Fibroblast of skin of scalp (primary cell): ENCODE results near the gene EPS8L1.

Source experiments
- DNase-seq: peaks from one replicate; pipeline ENCODE4 v3.0.0-alpha.2; 2013

Gene EPS8L1

DNA sequence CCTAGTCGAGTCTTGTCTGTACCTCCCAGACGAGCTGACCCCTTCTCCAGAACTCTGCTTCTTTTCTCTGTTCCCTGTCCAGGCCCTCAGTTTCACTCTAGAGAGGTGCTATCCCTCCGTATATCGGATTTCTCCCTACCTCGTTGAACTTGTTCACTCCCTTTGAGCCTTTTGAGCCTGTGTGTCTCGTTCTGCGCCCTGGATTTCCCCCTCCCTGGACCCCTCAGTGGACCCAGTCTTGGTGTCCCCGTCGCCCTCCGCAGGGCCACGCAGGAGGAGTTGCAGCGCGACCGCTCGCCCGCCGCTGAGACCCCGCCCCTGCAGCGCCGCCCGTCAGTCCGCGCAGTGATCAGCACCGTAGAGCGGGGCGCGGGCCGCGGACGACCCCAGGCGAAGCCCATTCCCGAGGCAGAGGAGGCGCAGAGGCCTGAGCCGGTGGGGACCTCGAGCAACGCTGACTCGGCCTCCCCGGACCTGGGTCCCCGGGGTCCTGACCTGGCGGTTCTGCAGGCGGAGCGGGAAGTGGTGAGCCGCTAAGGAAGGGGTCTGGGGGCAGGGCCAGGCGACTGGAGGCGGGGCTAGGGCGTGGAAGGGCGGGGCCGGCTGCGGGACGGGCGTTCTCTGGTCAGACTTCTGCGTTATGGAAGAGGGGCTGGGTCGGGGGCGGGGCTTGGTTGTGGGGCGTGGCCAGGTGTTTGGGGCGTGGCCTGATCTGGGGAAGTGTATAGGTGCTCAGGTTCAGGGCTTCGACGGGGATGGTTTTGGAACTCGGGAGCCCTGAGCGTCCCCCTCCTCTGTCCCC is 5.5 kb downstream of the EPS8L1 start:
- peak; percentile 42 for DNase-seq

DNA sequence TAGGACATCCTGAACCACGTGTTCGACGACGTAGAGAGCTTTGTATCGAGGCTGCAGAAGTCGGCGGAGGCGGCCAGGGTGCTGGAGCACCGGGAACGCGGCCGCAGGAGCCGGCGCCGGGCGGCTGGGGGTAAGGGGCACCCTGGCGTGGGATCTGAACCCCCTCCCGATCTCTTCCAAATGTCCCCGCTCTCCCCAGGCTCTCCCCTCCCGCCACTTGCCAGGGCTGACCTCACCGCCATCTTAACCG is 6.0 kb downstream of the EPS8L1 start:
- no peak for DNase-seq

DNA sequence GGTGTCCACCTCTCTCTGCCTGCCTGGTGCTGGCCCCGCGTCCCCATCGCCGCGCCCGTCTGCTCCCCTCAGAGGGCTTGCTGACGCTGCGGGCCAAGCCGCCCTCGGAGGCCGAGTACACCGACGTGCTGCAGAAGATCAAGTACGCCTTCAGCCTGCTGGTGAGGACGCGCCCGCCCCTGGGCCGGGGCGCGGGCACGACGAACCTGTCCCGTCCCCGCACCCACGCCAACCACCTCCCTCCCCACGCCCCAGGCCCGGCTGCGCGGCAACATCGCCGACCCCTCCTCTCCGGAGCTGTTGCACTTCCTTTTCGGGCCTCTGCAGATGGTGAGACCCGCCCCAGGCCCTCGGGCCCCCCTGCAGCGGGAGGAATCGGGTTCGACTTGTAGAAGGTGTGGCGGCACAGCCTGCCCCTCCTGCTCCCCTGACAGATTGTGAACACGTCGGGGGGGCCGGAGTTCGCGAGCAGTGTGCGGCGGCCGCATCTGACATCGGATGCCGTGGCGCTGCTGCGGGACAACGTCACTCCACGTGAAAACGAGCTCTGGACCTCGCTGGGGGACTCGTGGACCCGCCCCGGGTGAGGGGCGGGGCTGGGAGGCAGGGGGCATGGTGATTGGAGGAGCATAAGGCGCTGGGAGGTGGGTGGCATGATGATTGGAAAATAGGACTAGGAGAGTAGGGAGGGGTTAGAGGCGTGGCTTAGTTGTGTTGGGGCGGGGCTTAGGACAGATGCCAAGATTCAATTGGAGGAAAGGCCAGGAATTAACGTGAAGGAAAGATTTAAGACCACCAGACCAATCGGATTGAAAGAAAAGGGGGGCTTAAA is 6.6 kb downstream of the EPS8L1 start:
- peak; percentile 32 for DNase-seq

DNA sequence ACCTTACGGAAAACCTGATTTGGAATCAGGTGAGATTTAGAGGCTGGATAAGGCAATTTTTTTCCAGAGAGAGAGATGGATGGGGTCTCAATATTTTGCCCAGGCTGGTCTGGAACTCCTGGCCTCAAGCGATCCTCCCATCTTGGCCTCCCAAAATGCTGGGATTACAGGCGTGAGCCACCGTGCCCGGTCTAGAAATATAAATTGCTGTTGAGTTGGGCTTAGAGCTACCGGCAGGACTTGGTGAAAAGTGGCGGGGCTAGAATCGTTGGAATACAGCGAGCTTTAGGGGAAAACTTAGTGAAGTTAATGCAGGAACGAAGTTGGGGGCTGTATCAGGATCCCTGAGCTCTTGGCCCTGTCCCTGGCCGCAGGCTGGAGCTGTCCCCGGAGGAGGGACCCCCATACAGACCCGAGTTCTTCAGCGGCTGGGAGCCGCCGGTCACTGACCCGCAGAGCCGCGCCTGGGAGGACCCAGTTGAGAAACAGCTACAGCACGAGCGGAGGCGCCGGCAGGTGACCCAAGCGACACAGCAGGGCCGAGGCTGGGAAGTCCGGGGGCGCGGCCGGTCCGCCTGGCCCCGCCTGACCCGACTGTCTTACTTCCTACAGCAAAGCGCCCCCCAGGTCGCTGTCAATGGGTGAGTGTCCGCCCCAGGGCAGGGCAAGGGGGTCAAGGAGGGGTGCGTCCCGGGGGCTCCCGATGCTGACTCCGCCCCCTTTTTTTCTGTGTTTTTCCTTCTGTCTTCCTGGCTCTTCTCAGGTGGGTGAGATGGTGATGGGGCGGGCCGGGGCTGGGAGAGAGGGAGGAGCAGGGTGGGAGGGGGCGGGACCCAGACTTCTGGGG is 7.6 kb downstream of the EPS8L1 start:
- no peak for DNase-seq

DNA sequence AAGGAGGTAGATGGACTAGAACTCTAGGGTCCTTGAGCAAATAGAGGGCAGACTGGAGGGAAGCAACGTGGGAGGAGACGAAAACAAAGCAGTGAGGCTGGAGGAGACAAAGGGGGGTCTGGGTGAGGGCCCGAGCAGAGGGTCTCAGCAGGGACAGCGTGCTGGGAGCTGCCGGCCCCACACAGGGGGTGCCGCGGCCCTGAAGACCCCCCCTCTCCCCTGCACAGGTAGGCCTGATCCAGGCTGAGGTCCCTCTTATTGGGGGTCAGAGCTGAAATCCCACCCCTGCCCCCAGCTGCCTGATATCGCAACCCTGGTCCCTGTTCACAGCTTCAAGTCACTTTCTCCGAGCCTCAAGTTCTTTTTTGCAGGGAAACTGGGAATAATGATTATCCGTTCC is 8.7 kb downstream of the EPS8L1 start:
- DNase-seq, result no peak

DNA sequence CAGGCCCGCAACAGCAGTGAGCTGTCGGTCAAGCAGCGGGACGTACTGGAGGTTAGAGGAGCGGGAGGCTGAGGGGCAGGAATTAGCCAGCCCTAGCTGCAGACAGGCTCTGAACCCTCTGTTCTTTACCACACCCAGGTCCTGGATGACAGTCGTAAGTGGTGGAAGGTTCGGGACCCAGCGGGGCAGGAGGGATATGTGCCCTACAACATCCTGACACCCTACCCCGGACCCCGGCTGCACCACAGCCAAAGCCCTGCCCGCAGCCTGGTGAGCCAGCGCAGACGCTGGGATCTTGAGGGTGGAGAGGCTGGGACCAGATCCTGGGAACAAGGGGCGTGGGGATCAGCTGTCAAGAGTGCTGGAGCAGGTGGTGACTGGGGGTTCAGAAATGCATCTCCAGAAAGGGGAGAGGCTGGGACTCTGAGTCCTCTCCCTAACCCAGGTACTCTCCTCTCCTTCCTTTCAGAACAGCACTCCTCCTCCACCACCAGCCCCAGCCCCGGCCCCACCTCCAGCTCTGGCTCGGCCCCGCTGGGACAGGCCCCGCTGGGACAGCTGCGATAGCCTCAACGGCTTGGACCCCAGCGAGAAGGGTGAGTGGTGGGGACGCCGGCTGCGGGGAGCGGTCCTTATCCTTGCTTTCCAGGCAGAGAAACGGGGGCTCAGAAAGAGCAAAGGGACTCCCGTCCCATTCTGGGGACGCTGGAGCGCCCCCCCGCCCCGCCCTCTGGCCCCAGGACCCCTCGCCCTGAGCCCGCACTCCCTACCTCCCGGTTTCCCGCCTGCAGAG is 10.4 kb downstream of the EPS8L1 start:
- no peak for DNase-seq

DNA sequence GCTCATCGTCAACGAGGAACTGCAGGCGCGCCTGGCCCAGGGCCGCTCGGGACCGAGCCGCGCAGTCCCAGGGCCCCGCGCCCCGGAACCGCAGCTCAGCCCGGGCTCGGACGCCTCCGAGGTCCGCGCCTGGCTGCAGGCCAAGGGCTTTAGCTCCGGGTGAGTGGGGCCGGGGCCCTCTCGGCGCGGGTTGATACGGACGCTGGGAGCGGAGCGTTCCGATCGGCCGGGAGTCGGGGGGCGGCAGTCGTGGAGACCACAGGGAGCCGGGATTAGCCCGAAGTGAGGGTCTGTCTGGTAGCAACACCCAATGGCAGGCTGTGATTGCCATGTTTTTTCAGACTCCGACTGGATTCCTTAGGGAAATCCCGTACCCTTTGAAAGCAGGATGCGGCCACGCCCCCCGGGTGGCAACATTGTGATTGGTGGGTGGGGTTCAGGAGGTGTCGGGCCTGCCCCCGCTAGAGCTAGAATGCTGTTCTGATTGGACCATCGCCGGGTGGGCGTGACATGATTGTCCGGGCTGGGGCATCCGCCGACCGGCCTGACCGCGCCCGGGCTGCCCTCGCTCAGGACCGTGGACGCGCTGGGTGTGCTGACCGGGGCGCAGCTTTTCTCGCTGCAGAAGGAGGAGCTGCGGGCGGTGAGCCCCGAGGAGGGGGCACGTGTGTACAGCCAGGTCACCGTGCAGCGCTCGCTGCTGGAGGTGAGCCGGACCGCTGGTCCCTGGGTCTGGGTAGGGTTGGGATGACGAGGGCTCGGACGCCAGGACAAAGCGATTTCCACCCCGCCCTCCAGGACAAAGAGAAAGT is 11.3 kb downstream of the EPS8L1 start:
- DNase-seq, result peak; percentile 88

DNA sequence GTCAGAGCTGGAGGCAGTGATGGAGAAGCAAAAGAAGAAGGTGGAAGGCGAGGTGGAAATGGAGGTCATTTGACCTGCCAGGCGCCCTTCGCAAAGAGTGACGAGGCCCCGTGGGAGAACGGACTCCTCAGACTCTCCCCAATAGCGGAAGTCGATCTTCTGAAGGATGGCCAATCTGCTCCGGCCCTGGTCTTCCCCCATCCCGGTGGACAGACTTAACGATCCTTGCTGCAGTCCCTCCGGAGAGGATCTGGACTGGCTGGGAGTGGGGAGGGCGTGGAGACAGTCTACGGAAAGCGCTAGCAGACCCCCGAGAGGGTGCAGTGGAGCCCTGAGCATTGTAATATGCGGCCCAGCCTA is 11.9 kb downstream of the EPS8L1 start:
- DNase-seq, result no peak

DNA sequence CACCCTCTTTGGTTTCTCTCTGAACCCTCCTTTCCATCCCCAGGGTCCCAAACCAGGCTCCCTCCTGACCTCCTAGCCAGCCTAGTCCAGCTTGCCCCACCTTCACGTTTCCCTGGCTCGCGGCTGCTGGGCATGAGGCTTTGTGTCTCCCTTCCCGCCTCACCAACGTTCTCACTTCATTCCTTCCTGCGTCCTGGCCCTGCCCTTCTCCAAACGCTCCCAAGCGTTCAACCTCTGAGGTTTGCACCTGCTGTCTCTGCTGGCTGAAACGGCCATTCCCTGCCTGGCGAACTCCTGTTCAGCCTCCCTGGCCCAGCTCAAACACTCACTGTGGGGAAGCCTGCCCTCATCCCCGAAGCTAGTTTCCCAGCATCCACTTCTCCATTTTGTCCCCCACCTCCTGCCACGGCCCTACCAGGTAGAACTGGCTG is 12.4 kb downstream of the EPS8L1 start:
- DNase-seq, result no peak

DNA sequence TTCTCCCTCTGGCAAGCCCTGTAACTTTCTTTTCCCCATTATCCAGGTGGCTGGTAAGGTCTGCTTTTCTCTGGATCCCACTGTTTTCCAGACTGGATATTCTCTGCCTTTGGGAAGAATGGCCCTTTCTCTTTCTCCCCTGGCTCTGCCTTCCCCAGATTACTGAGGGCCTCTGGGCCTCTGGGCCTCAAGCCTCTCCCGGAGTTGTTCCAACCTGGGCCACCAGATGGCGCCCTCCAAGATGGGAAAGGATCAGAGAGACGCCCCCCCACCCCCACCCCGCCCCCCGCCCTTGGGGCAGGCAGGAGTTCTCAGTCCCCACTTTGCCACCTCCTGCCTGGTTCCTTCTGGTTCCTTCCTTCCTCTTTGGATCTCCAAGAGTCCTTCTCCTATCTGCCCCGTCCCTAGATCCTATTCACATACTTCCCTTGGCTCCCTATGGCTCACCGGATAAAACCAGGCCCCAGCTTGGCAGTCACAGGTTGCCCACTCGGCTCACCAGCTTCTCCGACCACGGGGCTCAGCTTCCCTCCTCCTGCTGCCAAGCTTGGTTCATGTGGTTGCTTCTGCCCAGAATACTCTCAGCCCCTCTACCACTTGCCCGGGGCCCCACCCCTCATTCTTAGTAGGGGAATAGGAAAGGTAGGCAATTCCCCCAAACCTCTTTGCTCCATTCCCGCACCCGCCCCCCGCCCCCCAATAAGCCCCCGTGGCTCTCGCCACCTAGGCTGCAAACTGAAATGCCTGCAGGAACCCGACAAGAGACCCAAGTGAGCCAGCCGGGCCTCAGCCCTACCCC is 13.1 kb downstream of the EPS8L1 start:
- peak; percentile 71 for DNase-seq

DNA sequence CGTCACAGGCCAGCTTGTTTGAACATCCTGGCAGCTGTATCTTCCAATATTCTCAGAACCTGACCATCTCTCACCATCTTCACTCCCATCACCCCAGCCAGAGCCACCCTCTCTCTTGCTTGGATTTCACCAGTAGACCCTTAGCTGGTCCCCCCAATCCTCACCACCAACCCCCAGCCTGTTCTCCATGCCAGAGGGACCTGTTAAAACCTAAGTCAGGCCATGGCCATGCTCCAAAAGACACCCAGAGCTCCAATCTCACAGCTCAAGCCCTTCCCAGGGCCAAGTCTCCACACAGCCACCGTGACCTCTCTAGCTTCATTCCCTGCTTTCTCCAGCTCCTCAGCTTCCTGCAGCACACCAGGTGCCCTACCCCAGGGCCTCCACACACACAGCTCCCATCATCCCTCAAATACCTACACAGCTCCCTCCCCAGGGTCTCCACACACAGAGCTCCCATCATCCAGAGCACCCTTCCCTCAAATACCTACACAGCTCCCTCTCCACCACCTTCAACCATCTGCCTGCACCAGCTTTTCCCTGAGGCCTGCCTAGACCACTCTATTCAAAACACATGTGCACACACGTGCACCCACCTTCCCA is 13.8 kb downstream of the EPS8L1 start:
- DNase-seq, result no peak

DNA sequence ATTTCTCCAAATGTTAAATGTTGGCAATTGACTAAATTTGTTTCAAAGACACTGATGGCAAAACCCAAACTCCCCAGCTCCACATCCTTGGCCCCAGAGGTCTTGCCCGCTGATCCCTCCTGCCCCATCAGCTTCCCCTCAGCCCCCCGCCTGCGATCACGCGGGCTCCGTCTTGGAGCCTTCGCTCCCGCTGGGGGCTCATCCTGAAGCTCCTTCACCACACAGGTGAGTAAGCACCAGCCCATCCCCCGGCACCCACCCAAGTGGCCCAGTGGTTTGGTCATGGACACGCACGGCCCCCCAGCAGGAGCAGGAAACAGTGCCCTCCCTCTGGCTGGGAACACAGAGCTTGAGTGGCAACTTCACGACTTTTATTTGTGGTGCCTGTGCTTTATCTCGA is 14.9 kb downstream of the EPS8L1 start:
- DNase-seq, result no peak

DNA sequence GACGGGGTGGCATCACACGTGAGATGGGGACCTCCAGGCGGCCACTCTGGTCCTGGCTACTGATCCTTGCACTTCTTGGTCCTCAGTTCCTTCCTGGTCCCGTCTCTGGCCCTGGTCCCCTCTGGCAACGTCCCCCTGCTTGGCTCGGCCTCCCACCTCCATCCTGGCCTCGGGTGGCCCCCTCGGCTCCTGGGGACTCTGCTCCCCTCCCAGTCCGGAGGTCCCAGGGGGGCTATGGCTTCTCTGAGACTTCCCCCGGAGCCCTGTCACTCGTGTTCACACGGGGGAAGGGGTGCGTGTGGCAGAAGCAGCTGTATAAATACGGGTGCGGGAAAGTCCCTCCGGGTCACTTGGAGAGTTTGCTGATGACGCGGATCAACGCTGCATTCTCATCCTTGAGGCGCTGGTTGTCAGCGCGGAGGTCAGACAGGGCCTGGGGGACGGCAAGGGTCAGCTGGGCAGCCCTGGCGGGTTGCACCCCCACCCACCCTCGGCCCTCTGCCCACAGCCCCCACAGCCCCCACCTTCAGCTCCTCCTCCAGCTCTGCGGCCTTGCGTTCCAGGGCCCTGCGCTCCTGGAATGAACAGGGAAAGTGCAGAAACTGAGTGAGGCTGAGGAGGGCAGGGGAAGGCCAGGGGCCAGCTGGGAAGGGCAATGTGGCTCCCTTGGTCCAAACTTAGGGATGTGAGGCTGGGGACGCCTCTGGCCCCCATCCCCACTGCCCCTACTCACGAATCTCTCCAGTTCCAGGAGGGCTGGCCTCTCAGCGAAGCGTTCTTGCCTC is 15.6 kb downstream of the EPS8L1 start:
- DNase-seq, result no peak

DNA sequence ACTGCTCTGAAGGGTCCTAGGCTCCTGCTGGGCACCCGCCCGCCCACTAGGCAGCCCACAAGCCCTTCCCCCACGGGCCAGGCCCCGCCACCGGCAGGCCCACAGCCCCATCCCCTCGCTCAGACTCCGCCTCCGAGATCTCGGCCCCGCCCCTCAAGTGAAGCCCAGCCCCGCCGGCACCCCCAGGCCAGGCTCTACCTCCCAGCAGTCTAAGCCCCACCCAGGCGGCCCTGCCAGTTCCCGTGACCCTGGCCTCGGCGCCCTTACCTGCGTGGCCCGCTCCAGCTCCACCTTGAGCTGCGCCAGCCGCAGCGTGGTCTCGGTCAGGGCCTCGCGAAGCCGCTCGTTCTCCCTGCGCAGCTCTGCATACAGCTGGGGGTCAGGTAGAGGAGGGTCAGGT is 16.3 kb downstream of the EPS8L1 start:
- no peak for DNase-seq

DNA sequence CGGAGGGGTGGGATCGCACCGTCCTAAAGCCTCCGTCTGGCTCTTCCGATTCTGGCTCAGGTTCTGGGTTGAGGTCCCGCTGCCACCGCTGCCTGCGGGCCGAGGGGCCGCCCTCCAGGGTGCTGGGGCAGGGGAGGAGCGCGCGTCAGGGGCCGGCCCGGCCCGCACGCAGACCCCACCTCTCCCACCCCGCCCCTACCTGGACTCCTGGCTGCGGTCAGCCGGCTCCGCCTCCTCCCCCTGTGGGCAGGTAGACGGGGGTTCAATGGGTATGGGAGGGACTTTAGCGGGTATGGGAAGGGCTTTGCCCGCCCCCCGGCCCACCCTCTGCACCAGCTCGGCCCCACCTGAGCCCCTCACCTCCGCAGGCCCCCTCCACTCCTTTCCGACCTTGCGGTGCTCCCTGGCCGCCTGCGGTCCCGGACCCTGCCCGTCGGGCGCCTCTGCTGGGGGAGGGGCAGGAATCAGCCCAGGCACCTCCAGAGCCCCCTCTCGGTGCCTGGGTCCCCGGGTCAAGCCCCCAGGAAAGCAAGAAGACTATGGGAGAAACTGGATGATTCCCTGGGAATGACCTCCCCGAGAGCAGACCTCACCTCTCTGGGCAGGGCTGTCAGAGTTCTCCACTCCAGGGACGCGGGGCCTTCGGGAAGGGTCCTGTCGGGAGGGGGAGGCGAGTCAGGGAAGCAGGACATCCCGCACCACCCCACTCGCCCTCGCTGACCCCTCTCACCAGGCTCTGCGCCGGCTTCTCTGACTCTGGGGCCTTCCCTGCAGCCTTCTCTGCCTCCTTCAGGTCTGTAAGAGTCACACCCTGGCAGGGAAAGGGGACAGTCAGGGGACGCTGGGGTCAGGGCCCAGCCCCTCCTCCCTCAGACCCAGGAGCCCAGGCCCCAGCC is 17.0 kb downstream of the EPS8L1 start:
- no peak for DNase-seq

DNA sequence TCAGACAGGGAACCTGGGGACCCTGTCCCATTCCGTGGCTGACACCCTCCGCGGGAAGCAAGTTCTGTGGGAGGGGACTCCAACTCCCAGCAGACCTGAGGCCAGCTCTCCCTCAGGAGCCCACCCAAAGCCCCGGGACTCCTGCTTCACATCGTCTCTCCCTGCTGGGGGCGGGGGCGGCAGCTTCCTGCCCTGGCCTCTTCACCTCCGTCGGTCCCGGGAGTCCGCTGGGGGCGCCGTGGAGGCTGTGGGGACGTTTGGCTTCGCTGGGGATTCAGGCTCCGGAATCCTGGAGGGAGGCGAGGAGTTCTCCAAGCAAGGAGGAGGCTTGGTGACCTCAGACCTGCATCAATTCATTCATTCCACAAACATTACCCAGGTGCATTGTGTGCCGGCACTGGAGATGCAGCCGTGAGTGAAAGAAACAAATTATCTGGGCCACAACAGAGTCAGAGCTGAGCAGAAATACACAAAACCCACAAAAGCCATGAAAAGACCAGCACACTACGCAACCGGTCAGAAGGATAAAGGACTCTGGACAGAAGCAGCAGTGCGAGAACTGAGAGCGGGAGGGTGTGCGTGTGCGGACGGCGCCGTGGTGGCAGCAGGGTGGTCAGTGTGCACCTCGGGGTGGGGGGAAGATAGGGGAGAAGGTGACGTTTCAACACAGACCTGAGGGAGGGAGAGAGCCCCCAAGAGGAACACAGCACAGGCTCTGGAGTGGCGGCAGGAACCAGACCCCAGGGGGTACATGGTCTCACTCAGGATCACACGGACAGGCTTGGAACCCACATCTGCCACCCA is 19.0 kb downstream of the EPS8L1 start:
- no peak for DNase-seq

DNA sequence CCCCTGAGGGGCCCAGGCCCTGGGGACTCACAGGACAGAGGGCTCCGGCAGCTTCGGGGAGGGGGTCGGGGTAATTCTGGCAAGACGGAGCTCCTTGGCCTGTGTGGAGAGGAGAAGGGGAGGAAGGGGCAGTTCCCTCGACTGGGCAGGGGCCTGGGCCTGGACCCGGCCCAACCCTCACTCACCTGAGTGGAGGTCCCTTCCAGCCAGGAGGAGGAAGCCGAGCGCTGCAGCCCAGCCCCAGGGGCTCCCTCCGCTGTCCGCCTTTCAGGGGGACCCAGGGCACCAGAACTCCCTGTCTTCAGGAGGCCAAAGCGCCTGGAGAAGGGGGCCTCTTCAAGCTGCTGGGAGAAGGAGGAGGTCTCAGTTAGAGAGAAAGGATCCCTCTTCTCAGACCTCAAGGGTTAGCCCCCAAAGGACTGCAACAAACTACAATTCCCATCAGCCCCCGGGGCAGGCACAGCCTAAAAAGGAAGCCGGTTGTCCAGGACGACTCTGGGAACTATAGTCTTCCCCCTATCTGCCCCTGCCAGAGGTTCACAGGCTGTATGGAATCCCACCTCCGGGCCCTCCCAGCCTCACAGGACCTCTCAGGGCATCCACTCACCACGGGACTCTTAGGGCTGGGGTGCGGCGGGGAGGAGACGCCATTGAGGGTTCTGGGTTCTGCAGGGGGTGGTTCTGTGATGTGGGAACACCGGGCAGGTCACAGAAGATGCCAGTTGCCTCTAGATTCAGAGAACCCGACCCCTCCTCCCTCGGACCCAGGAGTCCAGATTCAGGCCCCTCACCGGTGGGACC is 19.8 kb downstream of the EPS8L1 start:
- no peak for DNase-seq
